GM19452 (cell line): Measurements from ENCODE around the gene PRDM1.
A peak's percentile ranks its signal among the peaks of the same experiment; 100 is the strongest.

Source experiments
- ATAC-seq: cut with Tn5 transposase; IDR thresholded peaks from one replicate; pipeline ENCODE4 v1.9.1; 2021; ENCODE audit not compliant: unreplicated experiment

PRDM1 gene

DNA sequence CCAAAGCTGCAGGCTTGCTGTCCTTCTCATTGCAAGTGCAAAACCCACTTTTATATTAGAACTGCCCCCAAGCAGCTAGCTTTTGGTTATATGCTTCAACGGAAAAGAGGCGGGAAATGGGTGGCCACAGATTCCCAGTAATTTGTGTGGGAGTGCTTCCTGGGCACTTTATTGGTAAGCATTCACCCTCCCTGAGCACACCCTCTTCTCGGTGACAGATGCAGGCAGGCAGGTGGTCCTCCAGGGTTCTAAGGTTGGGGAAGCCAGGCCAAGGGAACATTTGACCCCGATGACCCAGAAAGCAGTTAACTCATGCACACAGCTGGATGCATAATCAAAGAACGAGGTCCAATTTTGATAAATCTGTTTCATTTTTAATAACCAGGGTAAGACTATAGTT, 29.1 kb downstream of the PRDM1 start:
- ATAC-seq = no peak

DNA sequence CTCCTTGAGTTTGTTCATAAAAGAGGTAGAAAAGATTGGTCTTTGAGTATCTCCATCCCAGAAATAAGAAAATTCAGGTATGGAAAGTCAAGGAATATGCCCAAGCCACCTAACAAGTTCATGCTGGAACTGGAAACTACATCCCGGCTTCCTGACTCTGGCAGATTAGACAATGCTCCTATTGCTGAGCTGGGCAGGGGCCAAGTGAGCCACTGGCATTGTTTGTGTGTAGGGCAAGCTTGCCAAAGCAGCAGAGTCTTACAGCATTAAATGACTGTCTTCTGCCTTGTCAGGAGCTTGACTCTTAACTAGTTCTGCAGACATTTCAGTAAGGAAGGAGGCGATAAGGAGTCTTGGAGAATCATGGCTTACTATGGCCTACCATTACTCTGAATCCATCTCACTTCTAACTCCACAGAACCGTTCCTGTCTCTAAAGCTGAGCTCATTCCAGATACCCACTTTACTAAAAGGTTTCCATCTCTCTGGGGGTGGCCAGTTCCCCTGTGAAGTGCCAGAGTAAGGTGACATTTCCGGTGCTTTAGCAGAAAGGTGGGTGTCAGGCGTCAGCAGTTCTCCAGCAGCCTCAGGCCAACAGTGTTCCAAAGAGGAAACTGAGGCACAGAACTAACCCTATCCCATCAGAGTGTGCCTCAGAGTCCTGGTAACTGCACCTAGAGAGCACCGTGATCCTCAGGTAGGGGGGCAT, 30.1 kb downstream of the PRDM1 start:
- no peak for ATAC-seq

DNA sequence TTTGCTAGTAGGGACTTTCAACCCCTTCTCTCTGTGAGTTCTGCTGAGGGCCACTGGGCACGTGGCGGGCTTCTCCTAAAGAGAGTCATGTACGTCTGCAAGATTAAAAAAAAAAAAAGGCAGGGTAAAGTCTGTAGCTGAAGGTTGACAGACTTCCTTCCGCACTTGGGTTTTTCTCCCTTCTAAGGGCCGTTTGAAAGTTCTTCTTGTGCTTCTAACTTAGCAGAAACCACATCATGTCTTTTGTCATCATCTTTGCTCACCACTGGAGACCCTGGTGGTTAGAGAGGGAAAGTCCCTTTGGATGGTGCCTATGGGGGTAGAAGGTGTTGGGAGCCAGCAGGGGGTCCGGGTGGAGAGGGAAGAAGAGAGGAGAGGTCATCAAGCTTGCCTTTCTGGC, 31.4 kb downstream of the PRDM1 start:
- ATAC-seq = no peak

DNA sequence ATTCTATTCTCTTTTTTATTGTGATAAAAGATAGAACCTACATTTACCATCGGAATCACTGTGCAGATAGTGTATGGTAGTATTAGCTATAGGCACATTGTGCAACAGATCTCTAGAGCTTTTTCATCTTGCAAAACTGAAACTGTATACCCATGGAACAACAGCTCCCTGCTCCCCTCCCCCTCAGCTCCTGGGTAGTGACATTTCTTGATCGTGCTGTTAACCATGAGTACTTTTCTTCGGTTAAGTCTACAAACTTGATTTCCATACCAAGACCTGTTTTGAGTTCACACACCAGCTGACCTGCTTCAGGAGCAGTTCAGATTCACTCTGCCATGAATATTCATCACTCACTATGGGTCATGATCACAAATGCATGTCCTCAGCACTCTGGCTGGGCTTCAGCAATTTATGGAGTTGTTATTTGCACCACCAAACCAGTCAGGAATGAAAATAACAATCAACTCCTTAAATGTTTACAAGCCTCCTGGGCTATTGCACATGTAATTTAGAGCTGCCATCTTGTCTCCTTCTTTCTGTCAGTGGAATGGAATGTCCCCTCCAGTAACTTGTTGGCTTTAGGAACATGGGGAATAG, 32.8 kb downstream of the PRDM1 start:
- no peak for ATAC-seq

DNA sequence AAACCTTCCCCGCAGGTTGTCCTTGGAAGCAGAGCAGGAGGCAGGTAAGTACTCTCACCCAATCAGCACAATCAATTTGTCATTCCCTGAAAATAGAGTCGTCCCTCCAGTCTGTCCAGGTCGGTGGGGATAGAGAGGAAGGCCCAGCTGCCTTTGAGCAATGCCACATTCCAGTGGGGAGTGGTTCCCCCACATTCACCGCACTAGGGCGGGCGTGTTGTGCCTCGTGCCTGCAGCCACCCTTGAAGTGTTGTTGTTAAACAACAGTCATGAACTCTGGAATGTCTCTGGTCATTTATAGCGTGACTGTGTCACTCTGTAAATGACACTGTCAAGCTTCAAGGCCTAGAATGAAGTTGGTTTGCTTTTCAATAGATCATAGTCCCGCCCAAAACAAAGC, 33.4 kb downstream of the PRDM1 start:
- ATAC-seq = no peak

DNA sequence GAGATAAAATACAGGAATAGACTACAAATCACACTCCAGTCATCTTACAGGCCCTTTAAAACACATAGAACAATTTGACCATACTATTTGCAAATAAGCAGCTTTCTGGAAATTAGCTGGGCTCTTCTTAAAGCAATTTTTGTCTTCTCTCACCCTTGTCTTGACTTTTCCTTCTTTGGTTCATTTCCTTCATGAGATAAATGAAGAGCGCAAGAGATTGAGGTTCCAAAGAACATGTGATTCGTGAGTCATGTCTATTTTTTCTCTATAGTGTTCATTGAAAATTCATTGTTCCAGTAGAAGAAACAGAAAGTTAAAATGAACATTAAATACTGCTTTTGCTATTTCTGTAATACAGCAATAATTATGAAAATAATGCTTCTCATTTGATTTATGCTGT, 33.9 kb downstream of the PRDM1 start:
- no peak for ATAC-seq

DNA sequence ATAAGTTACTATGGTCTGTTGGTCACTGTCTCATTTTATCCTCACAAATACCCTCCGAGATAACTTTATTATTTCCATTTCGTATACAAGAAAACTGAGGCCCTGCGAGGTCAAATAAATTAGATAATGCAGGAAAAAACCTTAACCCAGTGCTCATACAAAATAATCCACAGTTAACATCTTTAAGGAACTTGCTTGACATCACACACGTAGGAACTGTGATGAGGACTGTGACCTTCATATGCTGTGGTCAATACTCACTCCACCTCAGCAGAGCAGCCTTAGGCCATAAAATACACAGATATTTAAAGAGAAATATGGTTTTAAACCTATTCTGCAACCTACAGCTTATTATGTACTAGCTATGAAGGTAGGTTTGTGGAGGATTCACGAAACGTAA, 34.3 kb downstream of the PRDM1 start:
- no peak for ATAC-seq

DNA sequence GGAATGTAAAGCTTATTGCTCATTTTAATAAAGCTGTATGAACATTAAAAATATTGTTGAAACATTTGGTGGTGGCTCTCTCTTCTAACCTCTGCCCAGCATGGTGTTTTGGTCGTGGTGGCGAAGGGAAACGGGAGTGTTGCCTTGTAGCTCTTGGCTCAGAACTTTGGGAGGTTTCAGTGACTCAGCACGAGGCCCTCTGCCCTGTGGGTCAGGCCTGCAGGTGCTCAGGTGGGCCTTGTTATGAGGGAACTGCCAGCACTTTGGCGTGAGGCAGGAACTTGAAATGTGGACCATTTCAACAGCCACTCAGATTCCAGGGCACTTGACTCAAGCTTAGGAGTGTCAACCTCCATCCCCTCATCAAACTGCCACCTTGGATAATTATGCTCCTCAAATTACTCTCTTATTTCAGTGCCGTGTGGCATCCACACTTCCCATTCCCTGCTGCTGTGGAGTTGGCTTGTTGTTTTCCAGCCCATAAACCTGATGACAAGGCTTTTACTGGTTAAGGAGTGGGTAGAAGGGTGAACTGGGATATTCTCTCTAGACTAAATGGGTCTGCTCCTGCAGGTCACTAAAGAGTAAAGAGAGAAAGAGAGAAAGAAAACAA, 36.3 kb downstream of the PRDM1 start:
- ATAC-seq = no peak

DNA sequence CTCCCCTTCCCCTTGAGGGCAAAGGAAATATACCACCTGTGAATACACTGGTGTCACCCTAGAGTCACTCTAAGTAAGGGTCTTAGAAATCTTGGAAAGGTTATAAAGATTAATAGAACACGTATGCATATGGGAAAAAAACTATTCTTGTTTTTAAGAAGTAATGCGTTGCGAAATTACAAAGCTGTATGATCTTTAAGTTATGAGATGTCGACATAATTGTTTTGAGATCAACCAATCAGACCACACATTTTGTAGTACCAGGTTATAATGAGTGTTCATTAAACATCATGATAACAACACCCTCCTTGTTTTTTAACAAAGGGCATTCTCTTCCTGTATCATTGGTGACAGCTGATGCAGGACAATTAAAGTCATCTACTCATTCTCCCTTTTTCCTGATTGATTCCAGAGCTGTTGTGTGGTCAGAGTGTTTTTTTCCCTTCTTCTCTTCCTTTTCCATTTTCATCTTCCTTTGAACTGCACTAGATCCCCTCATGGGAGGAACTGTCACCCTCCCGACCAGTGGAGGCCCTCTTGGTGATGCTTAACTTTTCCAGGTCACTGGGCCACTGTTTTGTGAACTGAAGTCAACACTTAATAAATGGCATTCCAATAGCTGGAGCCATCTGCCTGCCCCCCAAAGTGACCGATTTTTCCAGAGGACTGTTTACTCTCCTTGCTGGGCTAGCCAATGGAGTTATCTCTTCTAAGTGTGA, 37.0 kb downstream of the PRDM1 start:
- ATAC-seq = no peak

DNA sequence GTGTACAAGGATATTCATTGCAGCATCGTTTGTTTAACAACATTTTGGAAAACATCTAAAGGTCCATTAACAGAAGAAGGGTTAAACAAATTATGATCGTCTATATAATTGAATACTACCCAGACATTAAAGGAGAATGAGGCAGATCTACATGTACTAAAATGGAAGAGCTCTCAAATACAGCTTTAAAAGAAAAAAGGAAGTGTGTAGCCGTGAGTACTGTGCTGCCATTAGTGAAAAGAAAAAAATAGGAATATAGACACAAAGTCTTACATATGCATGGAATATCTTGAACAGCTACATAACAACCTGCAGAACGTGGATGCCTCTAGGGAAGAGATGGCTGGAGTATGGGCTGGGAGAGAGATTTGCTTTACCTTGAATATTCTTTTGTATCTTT, 37.9 kb downstream of the PRDM1 start:
- no peak for ATAC-seq

DNA sequence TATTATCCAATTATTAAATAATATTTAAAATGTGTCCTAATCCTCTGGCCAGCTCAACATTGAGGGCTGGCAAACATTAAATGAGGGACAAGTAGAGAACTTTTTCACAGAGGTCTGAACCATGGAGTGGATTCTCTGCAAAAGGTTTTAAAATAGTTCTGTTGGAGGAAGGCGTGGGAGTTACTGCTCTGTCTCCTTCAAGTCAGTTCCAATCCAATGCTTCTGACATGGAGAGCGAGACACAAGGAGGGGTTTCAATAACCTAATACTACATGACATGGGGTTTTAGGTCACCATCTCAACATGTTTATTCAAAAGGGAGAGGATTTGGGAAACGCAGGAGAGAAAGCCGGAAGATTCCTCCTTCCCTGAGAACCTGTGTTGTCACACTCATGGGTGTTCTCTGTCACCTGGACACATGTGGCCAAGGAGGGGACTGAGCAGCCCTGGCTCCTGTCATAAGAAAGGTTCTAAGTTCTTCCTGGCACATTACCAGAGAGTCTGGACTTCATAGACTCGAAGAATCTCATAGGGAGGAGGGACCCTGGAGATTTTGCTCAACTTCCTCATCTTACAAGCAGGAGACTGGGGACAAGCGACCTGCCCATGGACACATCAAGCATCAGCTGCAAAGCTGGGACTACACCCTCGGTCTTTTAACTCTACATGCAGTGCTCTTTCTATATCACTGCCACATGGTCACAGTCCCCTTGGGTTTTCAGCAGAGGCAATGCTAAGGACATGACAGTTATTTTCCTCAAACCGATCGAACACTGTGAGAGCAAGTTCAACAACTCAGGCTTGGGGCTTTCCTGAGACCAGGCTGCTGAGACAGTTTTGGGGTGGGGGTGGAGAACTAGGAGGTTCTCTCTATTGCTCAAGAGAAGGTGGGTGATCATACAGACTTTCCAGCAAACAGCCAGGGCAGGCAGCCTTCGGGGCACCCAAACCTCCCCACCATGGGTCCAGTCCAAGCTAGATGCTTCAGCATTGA, 38.6 kb downstream of the PRDM1 start:
- no peak for ATAC-seq

DNA sequence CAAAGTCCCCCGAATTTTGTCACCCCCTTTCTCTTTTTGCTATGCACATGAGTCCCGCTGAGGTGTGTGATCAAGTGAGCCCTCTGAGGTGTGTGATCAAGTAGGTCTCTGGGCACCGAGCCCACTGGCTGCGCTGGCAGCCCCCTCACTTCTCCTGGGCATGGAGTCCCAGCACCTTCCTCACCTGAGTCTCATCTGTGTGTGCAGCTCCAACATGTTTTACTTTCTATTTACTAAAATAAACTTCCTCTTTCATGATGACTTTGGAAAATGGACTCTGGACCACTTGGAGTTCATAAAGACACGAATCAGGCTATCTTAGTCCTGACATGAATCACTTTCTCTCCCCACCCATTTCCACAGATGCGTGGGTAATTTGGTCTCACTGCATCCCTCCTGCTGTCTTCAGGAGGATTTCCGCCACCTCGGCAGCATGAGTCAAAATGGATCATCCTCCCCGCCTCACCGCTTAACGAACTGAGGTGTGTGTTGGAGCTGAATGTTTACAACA, 39.8 kb downstream of the PRDM1 start:
- ATAC-seq = peak; percentile 68

DNA sequence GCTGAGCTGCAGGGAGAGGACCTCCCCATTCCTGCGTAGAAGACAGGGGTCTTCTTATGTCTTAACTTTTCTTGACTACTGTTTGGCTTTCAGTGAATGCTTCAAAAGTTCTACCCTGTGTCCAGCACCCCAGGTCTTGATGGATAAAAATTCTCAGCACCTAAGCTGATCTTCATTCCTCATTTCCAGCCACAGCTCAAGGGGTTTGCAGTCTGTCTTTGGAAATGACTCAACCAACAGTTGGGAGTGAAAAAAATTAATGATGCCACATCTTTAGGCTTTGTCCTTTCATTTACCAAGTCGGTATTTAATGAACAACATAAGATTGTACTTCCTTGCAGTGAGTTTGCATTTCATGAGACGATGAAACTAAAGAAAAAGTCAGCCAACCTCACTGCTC, 40.3 kb downstream of the PRDM1 start:
- ATAC-seq = peak; percentile 15

DNA sequence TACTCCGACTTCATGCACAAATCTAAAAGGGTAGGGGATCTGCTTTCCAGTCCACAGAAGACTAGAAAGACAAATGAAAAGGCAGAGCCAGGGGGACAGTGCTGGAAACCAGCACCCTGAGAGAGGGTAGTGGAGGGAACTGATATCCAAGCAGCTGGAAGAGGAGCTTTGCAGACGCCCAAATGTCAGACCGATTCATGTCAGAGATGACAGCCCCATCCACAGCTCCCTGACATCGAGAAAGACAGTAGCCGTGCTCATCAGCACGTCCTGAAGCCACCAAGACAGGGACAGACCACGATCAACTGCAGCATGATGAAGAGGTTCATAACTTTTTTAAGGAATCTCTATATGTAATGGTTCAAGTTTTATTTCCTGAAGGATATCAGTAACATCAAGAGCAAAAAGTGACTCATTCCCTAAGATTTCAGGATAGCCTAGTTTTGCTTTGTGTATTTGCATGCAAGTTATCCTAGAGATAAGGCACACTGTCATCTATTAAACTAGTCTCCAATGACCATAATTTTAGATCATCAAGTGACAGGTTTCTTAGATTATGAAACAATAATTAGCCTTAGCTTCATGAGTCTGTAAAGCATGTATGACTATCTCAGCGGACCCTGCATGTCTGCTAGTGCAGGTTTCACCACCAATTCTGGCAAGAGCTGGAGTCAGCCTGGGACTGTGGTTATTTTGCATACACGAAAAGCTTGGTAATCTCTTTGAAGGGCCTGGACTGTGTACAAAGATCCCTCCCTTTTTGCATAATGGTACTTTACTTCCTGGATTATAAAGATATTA, 43.0 kb downstream of the PRDM1 start:
- no peak for ATAC-seq

DNA sequence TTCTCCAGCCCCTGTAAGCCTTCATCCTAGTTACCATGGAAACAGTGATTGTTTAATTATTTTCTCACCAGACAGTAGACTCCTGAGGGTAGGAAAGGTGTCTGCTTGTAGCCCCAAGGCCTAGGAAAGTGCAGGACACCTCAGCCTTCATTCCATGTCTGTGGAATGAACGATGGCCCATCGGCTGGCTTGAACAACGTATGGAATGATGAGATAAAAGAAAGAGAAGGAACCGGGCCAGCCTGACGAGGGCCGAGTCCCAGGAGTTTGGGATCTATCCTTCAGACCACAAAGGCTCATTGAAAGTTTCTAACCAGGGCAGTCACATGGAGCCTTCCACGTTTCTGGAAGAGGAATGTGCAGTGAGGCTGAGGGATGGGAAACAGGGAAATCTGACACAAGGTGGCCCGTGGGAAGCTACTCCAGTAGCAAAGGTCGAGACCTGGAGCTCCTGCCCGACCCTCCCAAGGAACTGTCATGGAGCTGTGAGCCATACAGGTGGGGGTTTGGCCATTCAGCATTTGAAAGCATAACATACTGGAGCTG, 46.1 kb downstream of the PRDM1 start:
- no peak for ATAC-seq

DNA sequence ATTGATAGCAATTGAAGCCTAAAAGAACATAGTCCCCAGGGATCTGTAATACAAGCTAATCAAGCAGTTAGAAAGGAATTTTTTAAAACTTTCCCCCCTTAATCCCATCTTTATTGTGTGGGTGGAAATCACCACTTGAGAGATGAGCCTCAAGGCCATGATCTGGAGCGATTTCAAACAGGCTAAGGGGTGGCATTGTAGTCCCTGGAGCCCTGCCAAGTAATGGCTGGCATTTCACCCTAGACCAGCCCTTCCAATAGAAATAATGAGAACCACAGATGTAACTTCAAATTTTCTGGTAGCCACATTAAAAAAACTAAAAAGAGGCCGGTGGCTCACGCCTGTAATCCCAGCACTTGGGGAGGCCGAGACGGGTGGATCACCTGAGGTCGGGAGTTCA, 46.9 kb downstream of the PRDM1 start:
- ATAC-seq = no peak

DNA sequence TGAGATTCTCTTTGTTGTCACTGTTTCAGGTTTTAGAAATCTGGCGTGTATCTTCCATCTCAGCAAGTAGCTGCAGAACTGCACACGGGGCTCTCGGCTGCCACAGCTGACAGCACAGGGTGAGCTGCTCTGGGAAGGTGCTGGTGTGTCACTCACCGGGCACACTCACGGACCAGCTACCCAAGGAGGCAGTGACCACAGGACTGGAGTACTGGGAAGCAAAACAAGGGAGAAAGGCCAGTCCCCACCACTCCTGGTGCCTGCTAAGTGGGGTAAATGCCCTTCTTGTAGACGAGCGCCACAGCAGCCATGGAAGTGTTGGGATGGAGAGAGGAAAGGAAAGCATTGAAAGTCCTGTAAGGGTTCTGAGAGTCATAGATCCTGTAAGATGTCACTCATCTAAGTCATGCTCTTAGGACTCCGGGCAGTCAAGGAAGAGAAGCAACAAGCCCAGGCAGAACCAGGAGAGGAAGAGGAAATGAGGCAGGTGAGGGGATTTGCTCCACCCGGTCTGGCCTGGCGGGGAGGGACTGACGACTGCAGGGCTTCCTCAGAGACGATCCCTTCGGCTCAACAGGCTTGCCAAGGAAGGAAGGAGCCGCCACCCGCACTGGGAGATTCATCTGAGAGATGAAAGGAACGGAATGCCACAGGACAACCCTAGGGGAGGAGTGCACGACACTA, 48.1 kb downstream of the PRDM1 start:
- ATAC-seq = no peak

DNA sequence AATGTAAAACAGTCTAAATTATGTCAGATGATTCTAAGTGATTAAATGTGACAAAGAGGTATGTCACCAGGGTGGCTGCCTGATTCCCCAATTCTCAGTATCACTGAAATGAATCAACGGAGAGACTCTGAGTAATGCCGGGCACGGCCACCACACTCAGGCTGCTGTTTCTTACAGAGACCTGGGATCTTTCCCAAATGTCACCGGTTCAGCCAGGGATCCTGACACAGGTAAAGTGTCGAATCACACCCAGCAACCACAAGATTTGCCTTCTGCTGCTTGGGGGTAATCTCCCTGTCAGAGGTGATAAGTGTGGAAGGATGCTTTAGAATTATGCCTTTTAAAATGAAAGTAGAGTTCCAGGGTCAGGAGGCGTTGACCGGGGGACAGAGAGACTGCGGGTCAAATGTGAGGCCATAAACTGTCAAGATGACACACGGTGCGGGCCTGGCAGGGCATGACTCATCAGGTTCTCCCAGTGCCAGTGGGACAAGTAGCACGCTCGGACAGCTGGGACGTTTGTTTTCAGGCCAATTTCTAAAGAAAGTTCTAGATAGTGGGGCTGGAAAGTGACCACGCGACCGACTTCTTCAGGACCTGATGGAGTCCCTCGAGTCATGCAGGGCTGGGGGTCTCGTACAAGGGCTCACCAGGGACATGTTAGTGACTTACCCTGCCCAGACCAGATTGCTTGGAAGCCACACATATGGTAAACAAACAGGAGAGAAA, 48.9 kb downstream of the PRDM1 start:
- no peak for ATAC-seq
